Trophoblast cell (in vitro differentiated cells and primary cell): ENCODE data around the gene TMPRSS6.

Source experiments
- DNase-seq, 2 donors: peaks; one replicate each; pipeline ENCODE4 v3.0.0-alpha.2; 2016
- H2AFZ ChIP-seq: 2 replicates; pipeline ENCODE4 v1.6.1; 2013; ENCODE audit warnings: low read length, moderate library complexity, mild to moderate bottlenecking; ENCODE audit not compliant: insufficient read depth, poor library complexity
- H2AK5ac ChIP-seq: 2 replicates; pipeline ENCODE4 v1.6.1; 2013; ENCODE audit warnings: mild to moderate bottlenecking, low read length
- H2BK120ac ChIP-seq: 2 replicates; pipeline ENCODE4 v1.6.1; 2013; ENCODE audit warnings: low read length, mild to moderate bottlenecking, moderate library complexity; ENCODE audit not compliant: insufficient read depth, poor library complexity
- H2BK12ac ChIP-seq: 2 replicates; pipeline ENCODE4 v1.6.1; 2013; ENCODE audit warnings: mild to moderate bottlenecking, low read length, moderate library complexity
- H2BK5ac ChIP-seq: 2 replicates; pipeline ENCODE4 v1.6.1; 2013; ENCODE audit warnings: low read length, low read depth, moderate library complexity, mild to moderate bottlenecking; ENCODE audit not compliant: poor library complexity
- H3K14ac ChIP-seq: 2 replicates; pipeline ENCODE4 v1.6.1; 2013; ENCODE audit warnings: mild to moderate bottlenecking, low read length
- H3K18ac ChIP-seq: 2 replicates; pipeline ENCODE4 v1.6.1; 2013; ENCODE audit warnings: mild to moderate bottlenecking, low read length
- H3K23ac ChIP-seq: 2 replicates; pipeline ENCODE4 v1.6.1; 2013; ENCODE audit warnings: low read length
- H3K27ac ChIP-seq: 2 replicates; pipeline ENCODE4 v1.5.1; 2013; ENCODE audit warnings: low read depth, mild to moderate bottlenecking, inconsistent platforms, low read length, moderate library complexity
- H3K27me3 ChIP-seq: 2 replicates; pipeline ENCODE4 v1.6.1; 2013; ENCODE audit warnings: inconsistent platforms, mild to moderate bottlenecking, low read length, moderate library complexity; ENCODE audit not compliant: insufficient read depth
- H3K36me3 ChIP-seq, 2 experiments: 1 replicate in 1 of 2; 2 replicates in 1 of 2; pipeline ENCODE4 v1.6.1; 2013; ENCODE audit warnings: low read length in 2 of 2, mild to moderate bottlenecking in 2 of 2, moderate library complexity in 1 of 2; ENCODE audit not compliant: insufficient read depth in 2 of 2, control insufficient read depth in 1 of 2
- H3K4ac ChIP-seq: 2 replicates; pipeline ENCODE4 v1.6.1; 2013; ENCODE audit warnings: low read depth, mild to moderate bottlenecking, low read length, moderate library complexity
- H3K4me1 ChIP-seq, 2 experiments: 1 replicate in 1 of 2; 2 replicates in 1 of 2; pipeline ENCODE4 v1.6.1; 2013; ENCODE audit warnings: low read length in 2 of 2, mild to moderate bottlenecking in 2 of 2, moderate library complexity in 1 of 2; ENCODE audit not compliant: insufficient read depth in 2 of 2, control insufficient read depth in 1 of 2
- H3K4me2 ChIP-seq: 2 replicates; pipeline ENCODE4 v1.6.1; 2013; ENCODE audit warnings: inconsistent platforms, mild to moderate bottlenecking, low read length, moderate library complexity
- H3K4me3 ChIP-seq: 2 replicates; pipeline ENCODE4 v1.5.1; 2013; ENCODE audit warnings: mild to moderate bottlenecking, low read depth, low read length, inconsistent platforms
- H3K79me1 ChIP-seq: one replicate; pipeline ENCODE4 v1.6.1; 2013; ENCODE audit warnings: low read length
- H3K79me2 ChIP-seq: 2 replicates; pipeline ENCODE4 v1.6.1; 2013; ENCODE audit warnings: low read length, mild to moderate bottlenecking; ENCODE audit not compliant: control insufficient read depth, insufficient read depth, poor library complexity
- H3K9ac ChIP-seq: 2 replicates; pipeline ENCODE4 v1.6.1; 2013; ENCODE audit warnings: mild to moderate bottlenecking, low read length
- H3K9me3 ChIP-seq: 2 replicates; pipeline ENCODE4 v1.6.1; 2013; ENCODE audit warnings: low read depth, mild to moderate bottlenecking, control low read depth, inconsistent platforms, low read length; ENCODE audit not compliant: insufficient read depth
- H4K12ac ChIP-seq: 2 replicates; pipeline ENCODE4 v1.6.1; 2013; ENCODE audit warnings: low read depth, mild to moderate bottlenecking, low read length, moderate library complexity
- H4K8ac ChIP-seq: 2 replicates; pipeline ENCODE4 v1.6.1; 2013; ENCODE audit warnings: low read depth, mild to moderate bottlenecking, low read length, moderate library complexity
- H4K91ac ChIP-seq: one replicate; pipeline ENCODE4 v1.6.1; 2013; ENCODE audit warnings: low read depth, mild to moderate bottlenecking, low read length, moderate library complexity
- WGBS: extraction: QIAGEN DNeasy Blood & Tissue Kit; methylation state at CpG from one replicate; pipeline ENCODE4 v1.1.7; 2013; ENCODE audit warnings: missing lambda C conversion rate; ENCODE audit not compliant: insufficient read length, insufficient coverage; ENCODE audit errors: extremely low coverage; 5-methylcytosine and 5-hydroxymethylcytosine counted together

The TMPRSS6 gene

DNA sequence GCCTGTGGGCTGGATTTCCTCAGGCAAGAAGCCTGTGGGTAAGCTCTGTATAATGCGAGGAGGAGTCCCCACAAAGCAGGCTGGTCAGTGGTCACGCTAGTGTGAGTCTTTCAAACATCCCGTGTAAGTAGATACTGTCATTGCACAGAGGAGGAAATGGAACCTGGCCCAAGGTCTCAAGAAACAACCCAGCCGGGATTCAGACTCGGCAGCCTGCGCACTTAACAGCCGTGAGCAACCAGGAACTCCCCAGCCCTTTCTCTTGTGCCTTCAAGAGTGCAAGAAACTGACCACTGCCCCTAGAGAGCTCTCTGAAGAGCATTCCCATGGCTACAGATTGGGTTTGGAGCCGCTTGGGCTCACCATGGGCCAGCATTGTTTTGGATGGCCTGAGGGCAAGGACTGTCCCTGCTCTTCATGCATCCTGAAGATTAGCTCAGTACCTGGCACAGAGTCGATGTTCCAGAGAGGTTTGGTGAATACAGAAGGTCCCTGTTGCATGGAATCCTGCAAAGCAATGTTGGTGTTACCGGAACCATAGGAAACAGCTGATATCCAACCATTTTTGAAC lies 83.9 kb downstream of the TMPRSS6 start:
- no peaks in the 10 kb centered on the region for H3K79me1 ChIP-seq

DNA sequence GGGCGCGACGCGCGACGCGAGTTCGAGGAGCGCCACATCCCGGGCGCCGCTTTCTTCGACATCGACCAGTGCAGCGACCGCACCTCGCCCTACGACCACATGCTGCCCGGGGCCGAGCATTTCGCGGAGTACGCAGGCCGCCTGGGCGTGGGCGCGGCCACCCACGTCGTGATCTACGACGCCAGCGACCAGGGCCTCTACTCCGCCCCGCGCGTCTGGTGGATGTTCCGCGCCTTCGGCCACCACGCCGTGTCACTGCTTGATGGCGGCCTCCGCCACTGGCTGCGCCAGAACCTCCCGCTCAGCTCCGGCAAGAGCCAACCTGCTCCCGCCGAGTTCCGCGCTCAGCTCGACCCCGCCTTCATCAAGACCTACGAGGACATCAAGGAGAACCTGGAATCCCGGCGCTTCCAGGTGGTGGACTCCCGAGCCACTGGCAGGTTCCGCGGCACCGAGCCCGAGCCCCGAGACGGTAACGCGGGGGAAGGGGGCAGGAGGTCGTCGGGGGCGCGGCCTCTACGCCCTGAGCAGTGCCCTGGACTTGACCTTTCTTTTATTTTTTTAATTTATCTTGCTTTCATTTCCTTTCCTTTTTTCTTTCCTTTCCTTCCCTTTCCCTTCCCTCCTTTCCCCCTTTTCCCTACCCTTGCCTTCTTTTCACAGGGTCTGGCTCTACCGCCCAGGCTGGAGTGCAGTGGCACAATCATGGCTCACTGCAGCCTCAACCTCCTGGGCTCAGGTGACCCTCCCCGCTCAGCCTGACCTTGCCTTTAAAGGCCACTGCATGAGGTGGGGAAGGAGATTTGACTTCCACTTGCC lies 85.0 kb downstream of the TMPRSS6 start:
- Histone ChIP-seq H3K18ac (no peak overlapping the region), H3K27ac (no peak overlapping the region), H3K36me3 (peaks cover 21 to 43% of the 10 kb centered on the region in 2 experiments), H2BK120ac (no peak overlapping the region), H3K27me3 (no peaks in the 10 kb centered on the region), H2BK12ac (no peak overlapping the region), H3K79me1 (peaks cover 3% of the 10 kb centered on the region), H2AFZ (no peak overlapping the region), H3K9me3 (no peaks in the 10 kb centered on the region), H2AK5ac (no peak overlapping the region), H2BK5ac (no peak overlapping the region), H3K4me1 (peaks cover 2 to 8% of the 10 kb centered on the region in 2 experiments), H3K4ac (no peak overlapping the region), H4K8ac (no peak overlapping the region), H3K4me3 (no peak overlapping the region), H4K12ac (no peak overlapping the region), H3K79me2 (peaks cover 4% of the 10 kb centered on the region), H3K23ac (no peak overlapping the region), H3K14ac (no peak overlapping the region), H3K9ac (no peak overlapping the region), H4K91ac (no peak overlapping the region), H3K4me2 (no peak overlapping the region)
- no peak for DNase-seq
- WGBS, result no CpG with 5 or more reads among the region's 71 CpGs

More for the DNA sequence above, 83.9 kb downstream of the TMPRSS6 start:
- Histone ChIP-seq H3K14ac (no peak overlapping the region), H4K8ac (no peak overlapping the region), H3K18ac (no peak overlapping the region), H2BK12ac (no peak overlapping the region), H3K23ac (no peak overlapping the region), H2AFZ (no peak overlapping the region), H2BK120ac (no peak overlapping the region), H4K91ac (no peak overlapping the region), H3K79me2 (no peaks in the 10 kb centered on the region), H3K4me2 (no peak overlapping the region), H3K4me3 (no peak overlapping the region), H3K4ac (no peak overlapping the region), H3K36me3 (peaks cover 25 to 48% of the 10 kb centered on the region in 2 experiments), H3K4me1 (peaks cover 0 to 5% of the 10 kb centered on the region in 2 experiments), H2AK5ac (no peak overlapping the region), H4K12ac (no peak overlapping the region), H3K9me3 (no peaks in the 10 kb centered on the region), H2BK5ac (no peak overlapping the region), H3K27ac (no peak overlapping the region), H3K27me3 (no peaks in the 10 kb centered on the region), H3K9ac (no peak overlapping the region)
- peak; percentile 60 to 75 for DNase-seq
- no CpG with 5 or more reads among the region's 10 CpGs for WGBS

DNA sequence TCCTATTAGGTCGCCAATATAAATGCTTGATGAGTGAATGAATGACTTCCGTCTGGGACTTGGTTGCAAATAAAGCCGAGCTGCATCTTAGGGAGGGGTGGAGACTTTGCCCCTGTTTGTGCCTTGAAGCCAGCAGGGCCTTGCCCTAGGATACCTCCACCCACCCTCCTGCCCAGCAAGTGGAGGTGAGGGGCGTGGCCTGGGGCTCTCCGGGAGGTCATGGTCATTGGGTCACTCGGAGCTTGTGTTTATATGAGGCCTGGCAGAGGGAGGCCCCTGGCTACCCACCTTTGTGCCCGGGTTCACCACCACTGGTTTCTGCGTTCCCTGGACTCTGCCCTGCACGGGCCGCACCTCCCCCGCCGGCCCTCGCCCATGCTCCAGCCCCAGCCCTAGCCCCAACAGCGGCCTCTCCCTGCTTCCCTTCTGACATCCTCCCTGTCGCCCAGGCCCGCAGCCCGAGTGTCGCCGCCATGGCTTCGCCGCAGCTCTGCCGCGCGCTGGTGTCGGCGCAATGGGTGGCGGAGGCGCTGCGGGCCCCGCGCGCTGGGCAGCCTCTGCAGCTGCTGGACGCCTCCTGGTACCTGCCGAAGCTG lies 85.7 kb downstream of the TMPRSS6 start:
- H3K4ac ChIP-seq, result no peak overlapping the region
- H2AK5ac ChIP-seq, result no peak overlapping the region
- no peak overlapping the region for H2BK120ac ChIP-seq
- H2BK12ac ChIP-seq, result no peak overlapping the region
- H2AFZ ChIP-seq, result no peak overlapping the region
- H3K14ac ChIP-seq, result no peak overlapping the region
- peaks cover 2 to 8% of the 10 kb centered on the region in 2 experiments for H3K4me1 ChIP-seq
- H3K23ac ChIP-seq, result no peak overlapping the region
- H4K91ac ChIP-seq, result no peak overlapping the region
- H3K9me3 ChIP-seq, result no peaks in the 10 kb centered on the region
- H3K18ac ChIP-seq, result no peak overlapping the region
- H3K4me2 ChIP-seq, result no peak overlapping the region
- peaks cover 6% of the 10 kb centered on the region for H3K79me1 ChIP-seq
- H3K27me3 ChIP-seq, result no peaks in the 10 kb centered on the region
- H4K8ac ChIP-seq, result no peak overlapping the region
- H3K4me3 ChIP-seq, result no peak overlapping the region
- WGBS, result no CpG with 5 or more reads among the region's 34 CpGs
- H3K9ac ChIP-seq, result no peak overlapping the region
- H2BK5ac ChIP-seq, result no peak overlapping the region
- peaks cover 7% of the 10 kb centered on the region for H3K79me2 ChIP-seq
- no peak overlapping the region for H4K12ac ChIP-seq
- DNase-seq, result no peak
- H3K27ac ChIP-seq, result no peak overlapping the region
- H3K36me3 ChIP-seq, result peaks cover 15 to 37% of the 10 kb centered on the region in 2 experiments

DNA sequence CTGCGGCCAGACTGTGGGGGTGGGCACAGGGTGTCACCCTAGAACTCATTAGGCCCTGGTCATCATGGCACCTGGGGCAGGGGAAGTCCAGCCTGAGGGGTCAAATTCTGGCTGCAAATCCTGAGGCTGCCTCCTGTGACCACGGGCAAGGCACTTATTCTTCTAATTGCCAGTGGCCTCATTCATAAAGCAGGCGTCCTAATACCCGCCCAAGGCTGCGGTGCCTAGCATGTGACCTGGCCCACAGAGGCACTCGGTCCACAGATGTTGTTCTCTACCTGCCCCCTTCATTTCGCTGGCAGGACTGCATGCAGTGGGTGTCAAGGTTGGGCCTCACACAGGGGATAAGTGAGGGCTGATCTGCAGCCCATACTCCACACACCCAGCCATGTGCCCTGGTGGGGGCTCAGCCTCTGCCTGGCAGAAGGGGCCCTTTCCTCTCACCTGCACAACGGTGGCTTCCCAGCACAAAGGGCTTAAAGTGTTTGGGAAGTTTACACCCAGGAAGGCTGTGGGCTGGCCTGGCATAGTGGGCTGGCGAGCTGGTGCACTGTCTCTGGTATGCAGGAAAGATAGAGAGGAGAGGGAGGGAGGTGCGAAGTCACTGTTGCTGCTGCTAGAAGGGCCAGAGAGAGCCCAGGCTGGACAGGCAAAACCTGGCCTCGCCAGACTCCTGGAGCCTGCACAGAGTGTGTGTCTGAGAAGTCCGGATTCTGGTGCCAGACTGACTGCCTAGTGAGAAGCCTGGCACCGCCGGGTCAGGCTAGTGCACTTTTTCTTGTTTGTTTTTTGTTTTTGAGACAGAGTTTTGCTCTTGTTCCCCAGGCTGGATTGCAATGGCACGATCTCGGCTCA lies 86.8 kb downstream of the TMPRSS6 start:
- no peak overlapping the region for H2BK12ac ChIP-seq
- DNase-seq, result no peak
- no CpG with 5 or more reads among the region's 16 CpGs for WGBS
- no peak overlapping the region for H2AK5ac ChIP-seq
- peak overlapping the region; percentile 4 for H3K18ac ChIP-seq
- no peak overlapping the region for H4K8ac ChIP-seq
- no peak overlapping the region for H3K27ac ChIP-seq
- H4K91ac ChIP-seq, result no peak overlapping the region
- H3K4me2 ChIP-seq, result no peak overlapping the region
- no peaks in the 10 kb centered on the region for H3K9me3 ChIP-seq
- no peak overlapping the region for H4K12ac ChIP-seq
- H2AFZ ChIP-seq, result no peak overlapping the region
- H3K4me3 ChIP-seq, result no peak overlapping the region
- no peaks in the 10 kb centered on the region for H3K27me3 ChIP-seq
- no peak overlapping the region for H2BK5ac ChIP-seq
- H2BK120ac ChIP-seq, result no peak overlapping the region
- peaks cover 7% of the 10 kb centered on the region for H3K79me2 ChIP-seq
- peaks cover 10 to 15% of the 10 kb centered on the region in 2 experiments for H3K4me1 ChIP-seq
- H3K14ac ChIP-seq, result no peak overlapping the region
- H3K9ac ChIP-seq, result no peak overlapping the region
- no peak overlapping the region for H3K23ac ChIP-seq
- peaks cover 7% of the 10 kb centered on the region for H3K79me1 ChIP-seq
- H3K4ac ChIP-seq, result no peak overlapping the region
- H3K36me3 ChIP-seq, result peaks cover 21 to 38% of the 10 kb centered on the region in 2 experiments
